Panc1 (cell line): Measurements from ENCODE around the gene RNF19B. TPM values are rescaled to one million over a fixed set of nuclear protein-coding genes. Genes with fewer than 3 reads are reported as not detected.
"Not testable (repeated sequence)": the region's sequence is repeated elsewhere in the genome, so short reads cannot be mapped to it uniquely, and the experiment has no call there.

ENCODE experiments used
- ATAC-seq: fragments of 200-7000 bp; cut with Tn5 transposase; 2 replicates; pipeline ENCODE4 v1.9.1; 2020; ENCODE audit warnings: mild to moderate bottlenecking, moderate library complexity
- BruUV-seq: library from RNA; stranded (reverse); fragments of 400-500 nt; replicated peaks from 2 replicates; lab custom pipeline; 2021; lab: Mats Ljungman, UMichigan
- CTCF ChIA-PET: fragments of 300-600 bp; sonication (Branson Sonifier 250); formaldehyde crosslinking; loops from one replicate; lab custom pipeline; 2022; ENCODE audit warnings: antibody characterized with exemption; lab: Charles Lee
- POLR2A ChIA-PET: fragments of 300-600 bp; sonication (Branson Sonifier 250); formaldehyde crosslinking; loops from one replicate; lab custom pipeline; 2022; ENCODE audit warnings: antibody characterized with exemption; lab: Charles Lee
- DNase-seq: peaks from one replicate; pipeline ENCODE4 v3.0.0-alpha.2; 2010; ENCODE audit warnings: low read depth, low spot score
- H3K27ac ChIP-seq: 2 replicates; pipeline ENCODE4 v1.5.1; 2011; ENCODE audit warnings: mild to moderate bottlenecking, low read length, inconsistent platforms
- H3K27me3 ChIP-seq: fragments of 200-500 bp; sonication (Bioruptor generic); 2 replicates; pipeline ENCODE4 v1.6.0; 2014; ENCODE audit warnings: low read length, inconsistent platforms; ENCODE audit not compliant: control insufficient read depth, insufficient read depth
- H3K36me3 ChIP-seq: fragments of 200-500 bp; sonication (Bioruptor generic); 2 replicates; pipeline ENCODE4 v1.5.1; 2014; ENCODE audit warnings: inconsistent platforms, mild to moderate bottlenecking, low read length, moderate library complexity; ENCODE audit not compliant: control insufficient read depth, insufficient read depth
- H3K4me1 ChIP-seq: 2 replicates; pipeline ENCODE4 v1.5.1; 2011; ENCODE audit warnings: inconsistent platforms, mild to moderate bottlenecking, low read length, moderate library complexity; ENCODE audit not compliant: control insufficient read depth, insufficient read depth
- H3K4me3 ChIP-seq, 2 experiments: 2 replicates each; pipeline ENCODE4 v1.5.1; 2011 to 2012; ENCODE audit warnings: low read depth in 2 of 2, low read length in 2 of 2, mild to moderate bottlenecking in 2 of 2, inconsistent platforms in 1 of 2, moderate library complexity in 1 of 2
- H3K9me3 ChIP-seq: fragments of 200-500 bp; sonication (Bioruptor generic); 2 replicates; pipeline ENCODE4 v1.5.1; 2014; ENCODE audit warnings: low read depth, mild to moderate bottlenecking, inconsistent platforms, low read length, moderate library complexity; ENCODE audit not compliant: control insufficient read depth, insufficient read depth
- POLR2AphosphoS5 ChIP-seq: IDR thresholded peaks from 2 replicates; pipeline ENCODE4 v1.6.1; 2012; ENCODE audit warnings: mild to moderate bottlenecking, low read depth, low read length, moderate library complexity
- TCF7L2 ChIP-seq: IDR thresholded peaks from 2 replicates; pipeline ENCODE4 v1.6.1; 2011; ENCODE audit warnings: mild to moderate bottlenecking, low read depth, low read length, inconsistent platforms
- in situ Hi-C: cut with HindIII; loops from 2 replicates; pipeline ENCODE4 v1.10.0; 2016; ENCODE audit warnings: low sequenced_read_pairs, low pct_unique_long_range_greater_than_20kb
- intact Hi-C: fragments of 100-400 bp; cut with micrococcal nuclease; formaldehyde crosslinking; loops from one replicate; pipeline ENCODE4 v1.10.0; 2022; ENCODE audit not compliant: unreplicated experiment
- total RNA-seq: library from RNA; stranded (reverse); gene quantifications from one replicate; pipeline ENCODE4 v1.2.1, GENCODE V29; 2021; ENCODE audit not compliant: unreplicated experiment
- TF ChIP-seq, protein P1 (sequence below): fragments of 450-650 bp; IDR thresholded peaks from 2 replicates; pipeline ENCODE4 v1.5.1; 2017; ENCODE audit warnings: mild to moderate bottlenecking
- TF ChIP-seq, protein P2 (sequence below), 2 experiments: IDR thresholded peaks; 2 replicates each; pipeline ENCODE4 v1.6.1; 2011 to 2012; ENCODE audit warnings: low read depth in 2 of 2, control low read depth in 1 of 2, low read length in 1 of 2, mild to moderate bottlenecking in 1 of 2, moderate library complexity in 1 of 2; ENCODE audit not compliant: insufficient read depth in 1 of 2

The RNF19B gene
- total RNA-seq, 1 experiment from 2014 or later = 29.1 TPM

DNA sequence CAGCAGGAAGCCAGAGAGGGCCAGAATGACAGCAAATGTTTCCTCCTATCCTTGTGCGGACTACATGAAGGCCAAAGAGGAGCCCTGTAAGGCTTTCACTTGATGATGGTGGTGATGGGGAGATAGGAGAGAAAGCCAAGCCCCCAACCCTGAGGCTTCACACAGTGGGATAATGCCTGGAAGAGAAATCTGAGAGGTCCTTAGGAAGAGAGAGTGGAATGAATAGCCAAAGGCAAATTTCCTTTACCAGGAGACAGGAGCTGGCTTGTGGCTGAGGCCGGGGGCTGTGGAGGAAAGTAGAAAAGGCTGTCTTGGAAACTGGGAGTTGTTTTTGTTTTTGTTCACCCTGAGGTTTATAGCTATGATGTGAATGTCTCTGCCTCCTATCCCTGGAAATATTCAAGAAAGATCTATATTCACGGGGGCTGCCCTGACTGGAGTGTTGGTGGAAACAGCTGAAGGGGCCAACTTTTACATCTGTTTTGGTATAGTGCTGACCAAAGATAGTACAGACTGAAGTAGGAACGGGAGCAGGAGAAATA, 13.0 kb upstream of the RNF19B start:
- no peak for ATAC-seq
- peaks cover 14% of the 10 kb centered on the region for H3K4me1 ChIP-seq
- POLR2A ChIA-PET = interaction anchor here (0.6 kb wide), 1 partner anchor 13 kb away, joined by 11 read pairs; no protein-coding TSS in a partner anchor
- no peak overlapping the region for H3K4me3 ChIP-seq
- BruUV-seq = no TSS peak
- peak overlapping the region; percentile 44; the same call in 1 of the 2 replicates for H3K27ac ChIP-seq
- no peak for DNase-seq
- intact Hi-C loops (no loop called here), in situ Hi-C loops (no loop called here)
- H3K36me3 ChIP-seq = no peaks in the 10 kb centered on the region
- H3K9me3 ChIP-seq = no peaks in the 10 kb centered on the region
- no peak for TF ChIP-seq POLR2AphosphoS5
- no peak for TF ChIP-seq TCF7L2
- TF ChIP-seq, protein P1, sequence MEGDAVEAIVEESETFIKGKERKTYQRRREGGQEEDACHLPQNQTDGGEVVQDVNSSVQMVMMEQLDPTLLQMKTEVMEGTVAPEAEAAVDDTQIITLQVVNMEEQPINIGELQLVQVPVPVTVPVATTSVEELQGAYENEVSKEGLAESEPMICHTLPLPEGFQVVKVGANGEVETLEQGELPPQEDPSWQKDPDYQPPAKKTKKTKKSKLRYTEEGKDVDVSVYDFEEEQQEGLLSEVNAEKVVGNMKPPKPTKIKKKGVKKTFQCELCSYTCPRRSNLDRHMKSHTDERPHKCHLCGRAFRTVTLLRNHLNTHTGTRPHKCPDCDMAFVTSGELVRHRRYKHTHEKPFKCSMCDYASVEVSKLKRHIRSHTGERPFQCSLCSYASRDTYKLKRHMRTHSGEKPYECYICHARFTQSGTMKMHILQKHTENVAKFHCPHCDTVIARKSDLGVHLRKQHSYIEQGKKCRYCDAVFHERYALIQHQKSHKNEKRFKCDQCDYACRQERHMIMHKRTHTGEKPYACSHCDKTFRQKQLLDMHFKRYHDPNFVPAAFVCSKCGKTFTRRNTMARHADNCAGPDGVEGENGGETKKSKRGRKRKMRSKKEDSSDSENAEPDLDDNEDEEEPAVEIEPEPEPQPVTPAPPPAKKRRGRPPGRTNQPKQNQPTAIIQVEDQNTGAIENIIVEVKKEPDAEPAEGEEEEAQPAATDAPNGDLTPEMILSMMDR = no peak
- TF ChIP-seq, protein P2, sequence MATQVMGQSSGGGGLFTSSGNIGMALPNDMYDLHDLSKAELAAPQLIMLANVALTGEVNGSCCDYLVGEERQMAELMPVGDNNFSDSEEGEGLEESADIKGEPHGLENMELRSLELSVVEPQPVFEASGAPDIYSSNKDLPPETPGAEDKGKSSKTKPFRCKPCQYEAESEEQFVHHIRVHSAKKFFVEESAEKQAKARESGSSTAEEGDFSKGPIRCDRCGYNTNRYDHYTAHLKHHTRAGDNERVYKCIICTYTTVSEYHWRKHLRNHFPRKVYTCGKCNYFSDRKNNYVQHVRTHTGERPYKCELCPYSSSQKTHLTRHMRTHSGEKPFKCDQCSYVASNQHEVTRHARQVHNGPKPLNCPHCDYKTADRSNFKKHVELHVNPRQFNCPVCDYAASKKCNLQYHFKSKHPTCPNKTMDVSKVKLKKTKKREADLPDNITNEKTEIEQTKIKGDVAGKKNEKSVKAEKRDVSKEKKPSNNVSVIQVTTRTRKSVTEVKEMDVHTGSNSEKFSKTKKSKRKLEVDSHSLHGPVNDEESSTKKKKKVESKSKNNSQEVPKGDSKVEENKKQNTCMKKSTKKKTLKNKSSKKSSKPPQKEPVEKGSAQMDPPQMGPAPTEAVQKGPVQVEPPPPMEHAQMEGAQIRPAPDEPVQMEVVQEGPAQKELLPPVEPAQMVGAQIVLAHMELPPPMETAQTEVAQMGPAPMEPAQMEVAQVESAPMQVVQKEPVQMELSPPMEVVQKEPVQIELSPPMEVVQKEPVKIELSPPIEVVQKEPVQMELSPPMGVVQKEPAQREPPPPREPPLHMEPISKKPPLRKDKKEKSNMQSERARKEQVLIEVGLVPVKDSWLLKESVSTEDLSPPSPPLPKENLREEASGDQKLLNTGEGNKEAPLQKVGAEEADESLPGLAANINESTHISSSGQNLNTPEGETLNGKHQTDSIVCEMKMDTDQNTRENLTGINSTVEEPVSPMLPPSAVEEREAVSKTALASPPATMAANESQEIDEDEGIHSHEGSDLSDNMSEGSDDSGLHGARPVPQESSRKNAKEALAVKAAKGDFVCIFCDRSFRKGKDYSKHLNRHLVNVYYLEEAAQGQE (IDR thresholded peaks at IDR 0.05; ENCODE audit: insufficient read depth in 1 of 2, low read depth in 2 of 2, low read length in 1 of 2) = no peak
- no peaks in the 10 kb centered on the region for H3K27me3 ChIP-seq
- CTCF ChIA-PET = no interaction called here

DNA sequence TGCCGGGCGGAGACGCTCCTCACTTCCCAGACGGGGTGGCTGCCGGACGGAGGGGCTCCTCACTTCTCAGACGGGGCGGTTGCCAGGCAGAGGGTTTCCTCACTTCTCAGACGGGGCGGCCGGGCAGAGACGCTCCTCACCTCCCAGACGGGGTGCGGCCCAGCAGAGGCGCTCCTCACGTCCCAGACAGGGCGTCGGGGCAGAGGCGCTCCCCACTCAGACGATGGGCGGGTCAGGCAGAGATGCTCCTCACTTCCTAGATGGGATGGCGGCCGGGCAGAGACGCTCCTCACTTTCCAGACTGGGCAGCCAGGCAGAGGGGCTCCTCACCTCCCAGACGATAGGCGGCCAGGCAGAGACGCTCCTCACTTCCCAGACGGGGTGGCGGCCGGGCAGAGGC, 10.4 kb upstream of the RNF19B start:
- intact Hi-C loops, POLR2A ChIA-PET, in situ Hi-C loops, BruUV-seq, H3K27ac ChIP-seq, DNase-seq, H3K27me3 ChIP-seq, H3K4me3 ChIP-seq, H3K36me3 ChIP-seq, CTCF ChIA-PET, H3K9me3 ChIP-seq, H3K4me1 ChIP-seq, ATAC-seq: not testable (repeated sequence)

DNA sequence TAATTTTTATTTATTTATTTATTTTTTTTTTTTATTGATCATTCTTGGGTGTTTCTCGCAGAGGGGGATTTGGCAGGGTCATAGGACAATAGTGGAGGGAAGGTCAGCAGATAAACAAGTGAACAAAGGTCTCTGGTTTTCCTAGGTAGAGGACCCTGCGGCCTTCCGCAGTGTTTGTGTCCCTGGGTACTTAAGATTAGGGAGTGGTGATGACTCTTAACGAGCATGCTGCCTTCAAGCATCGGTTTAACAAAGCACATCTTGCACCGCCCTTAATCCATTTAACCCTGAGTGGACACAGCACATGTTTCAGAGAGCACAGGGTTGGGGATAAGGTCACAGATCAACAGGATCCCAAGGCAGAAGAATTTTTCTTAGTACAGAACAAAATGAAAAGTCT, 8.8 kb upstream of the RNF19B start:
- ATAC-seq, in situ Hi-C loops, BruUV-seq, POLR2A ChIA-PET, H3K9me3 ChIP-seq, H3K27me3 ChIP-seq, CTCF ChIA-PET, intact Hi-C loops, H3K27ac ChIP-seq, H3K36me3 ChIP-seq, DNase-seq, H3K4me1 ChIP-seq: not testable (repeated sequence)
- peak overlapping the region; percentile 53 to 66 for H3K4me3 ChIP-seq
